IPS-20b (cell line): ENCODE results near the gene IGFN1.
A peak's percentile ranks its signal among the peaks of the same experiment; 100 is the strongest.

Experiments used
- H3K27ac ChIP-seq: one replicate; pipeline ENCODE4 v1.5.1; 2013; ENCODE audit warnings: low read length
- H3K27me3 ChIP-seq: 2 replicates; pipeline ENCODE4 v1.6.1; 2013; ENCODE audit warnings: mild to moderate bottlenecking, low read length, inconsistent platforms; ENCODE audit not compliant: insufficient read depth
- H3K36me3 ChIP-seq: 2 replicates; pipeline ENCODE4 v1.6.1; 2013; ENCODE audit warnings: low read depth, mild to moderate bottlenecking, inconsistent platforms, low read length, moderate library complexity; ENCODE audit not compliant: insufficient read depth
- H3K4me1 ChIP-seq: 2 replicates; pipeline ENCODE4 v1.6.1; 2013; ENCODE audit warnings: mild to moderate bottlenecking, control low read depth, inconsistent platforms, low read length, moderate library complexity; ENCODE audit not compliant: insufficient read depth
- H3K4me3 ChIP-seq: 2 replicates; pipeline ENCODE4 v1.5.1; 2013; ENCODE audit warnings: mild to moderate bottlenecking, low read length, inconsistent platforms
- H3K9ac ChIP-seq: 2 replicates; pipeline ENCODE4 v1.6.1; 2013; ENCODE audit warnings: low read depth, mild to moderate bottlenecking, inconsistent platforms, low read length, moderate library complexity
- H3K9me3 ChIP-seq: 2 replicates; pipeline ENCODE4 v1.6.1; 2013; ENCODE audit warnings: mild to moderate bottlenecking, low read depth, low read length, inconsistent platforms; ENCODE audit not compliant: insufficient read depth

The IGFN1 gene

GRCh38 chr1:201167041-201167991 lies 23.3 kb upstream of the IGFN1 start:
- Histone ChIP-seq H3K36me3 (no peaks in the 10 kb centered on the region), H3K9ac (no peak overlapping the region), H3K9me3 (no peaks in the 10 kb centered on the region), H3K27ac (no peak overlapping the region), H3K27me3 (peaks cover 20% of the 10 kb centered on the region; the same call in 1 of the 2 replicates), H3K4me1 (no peaks in the 10 kb centered on the region), H3K4me3 (no peak overlapping the region)

GRCh38 chr1:201169203-201169602 lies 21.4 kb upstream of the IGFN1 start:
- Histone ChIP-seq H3K36me3 (no peaks in the 10 kb centered on the region), H3K27ac (no peak overlapping the region), H3K4me3 (no peak overlapping the region), H3K9ac (no peak overlapping the region), H3K4me1 (no peaks in the 10 kb centered on the region), H3K9me3 (no peaks in the 10 kb centered on the region), H3K27me3 (peaks cover 25% of the 10 kb centered on the region; the same call in 1 of the 2 replicates)

- no peak overlapping the region for H3K27ac ChIP-seq
- H3K9ac ChIP-seq: peak overlapping the region; percentile 41; the same call in 1 of the 2 replicates
- no peaks in the 10 kb centered on the region for H3K4me1 ChIP-seq
- peak overlapping the region; percentile 87 for H3K4me3 ChIP-seq
- no peaks in the 10 kb centered on the region for H3K36me3 ChIP-seq
- peaks cover 25% of the 10 kb centered on the region; the same call in 1 of the 2 replicates for H3K27me3 ChIP-seq
- no peaks in the 10 kb centered on the region for H3K9me3 ChIP-seq
Measured at GRCh38 chr1:201169971-201170532, 20.6 kb upstream of the IGFN1 start.

- H3K27ac ChIP-seq: no peak overlapping the region
- H3K4me3 ChIP-seq: peak overlapping the region; percentile 87
Measured at GRCh38 chr1:201170533-201171062, 20.0 kb upstream of the IGFN1 start.

GRCh38 chr1:201171063-201172036 lies 19.3 kb upstream of the IGFN1 start:
- Histone ChIP-seq H3K9me3 (no peaks in the 10 kb centered on the region), H3K4me1 (no peaks in the 10 kb centered on the region), H3K27me3 (peaks cover 25% of the 10 kb centered on the region; the same call in 1 of the 2 replicates), H3K9ac (peak overlapping the region; percentile 77), H3K4me3 (peak overlapping the region; percentile 87), H3K27ac (no peak overlapping the region), H3K36me3 (no peaks in the 10 kb centered on the region)

More at GRCh38 chr1:201170533-201171062, 20.0 kb upstream of the IGFN1 start:
- no peaks in the 10 kb centered on the region for H3K36me3 ChIP-seq
- no peaks in the 10 kb centered on the region for H3K9me3 ChIP-seq
- H3K9ac ChIP-seq: peak overlapping the region; percentile 77; the same call in 1 of the 2 replicates
- peaks cover 25% of the 10 kb centered on the region; the same call in 1 of the 2 replicates for H3K27me3 ChIP-seq
- H3K4me1 ChIP-seq: no peaks in the 10 kb centered on the region

- Histone ChIP-seq H3K9me3 (no peaks in the 10 kb centered on the region), H3K36me3 (no peaks in the 10 kb centered on the region), H3K4me1 (no peaks in the 10 kb centered on the region), H3K4me3 (no peak overlapping the region), H3K27me3 (peaks cover 25% of the 10 kb centered on the region; the same call in 1 of the 2 replicates), H3K9ac (no peak overlapping the region), H3K27ac (no peak overlapping the region)
Measured at GRCh38 chr1:201172326-201172725, 18.3 kb upstream of the IGFN1 start.

- H3K27ac ChIP-seq: no peak overlapping the region
- no peaks in the 10 kb centered on the region for H3K4me1 ChIP-seq
- H3K4me3 ChIP-seq: no peak overlapping the region
- no peak overlapping the region for H3K9ac ChIP-seq
- no peaks in the 10 kb centered on the region for H3K36me3 ChIP-seq
- H3K27me3 ChIP-seq: peaks cover 25% of the 10 kb centered on the region; the same call in 1 of the 2 replicates
- H3K9me3 ChIP-seq: no peaks in the 10 kb centered on the region
Measured at GRCh38 chr1:201172999-201173610, 17.5 kb upstream of the IGFN1 start.

- Histone ChIP-seq H3K4me3 (no peak overlapping the region), H3K4me1 (no peaks in the 10 kb centered on the region), H3K9ac (no peak overlapping the region), H3K27ac (no peak overlapping the region), H3K9me3 (no peaks in the 10 kb centered on the region), H3K27me3 (peaks cover 25% of the 10 kb centered on the region; the same call in 1 of the 2 replicates), H3K36me3 (no peaks in the 10 kb centered on the region)
Measured at GRCh38 chr1:201173736-201174135, 16.9 kb upstream of the IGFN1 start.

- H3K4me1 ChIP-seq: no peaks in the 10 kb centered on the region
- H3K9ac ChIP-seq: no peak overlapping the region
- no peak overlapping the region for H3K4me3 ChIP-seq
- H3K27me3 ChIP-seq: peaks cover 14% of the 10 kb centered on the region; the same call in 1 of the 2 replicates
- no peaks in the 10 kb centered on the region for H3K9me3 ChIP-seq
- H3K36me3 ChIP-seq: no peaks in the 10 kb centered on the region
- H3K27ac ChIP-seq: no peak overlapping the region
Measured at GRCh38 chr1:201175820-201176500, 14.7 kb upstream of the IGFN1 start.

GRCh38 chr1:201176940-201177339 lies 13.7 kb upstream of the IGFN1 start:
- Histone ChIP-seq H3K4me1 (no peaks in the 10 kb centered on the region), H3K27ac (no peak overlapping the region), H3K36me3 (no peaks in the 10 kb centered on the region)

More at GRCh38 chr1:201176940-201177339, 13.7 kb upstream of the IGFN1 start:
- no peaks in the 10 kb centered on the region for H3K9me3 ChIP-seq
- no peak overlapping the region for H3K4me3 ChIP-seq
- H3K27me3 ChIP-seq: peaks cover 9% of the 10 kb centered on the region; the same call in 1 of the 2 replicates
- no peak overlapping the region for H3K9ac ChIP-seq
